ENCODE measurements around the gene SLC5A6. TPM values are rescaled to one million over a fixed set of nuclear protein-coding genes. Genes with fewer than 3 reads are reported as not detected.

SLC5A6 gene
- polyA plus RNA-seq, 1 donor (not counting 4 experiments of a cell fraction or from before 2014, with no cell fraction given), result 60.4 TPM

DNA sequence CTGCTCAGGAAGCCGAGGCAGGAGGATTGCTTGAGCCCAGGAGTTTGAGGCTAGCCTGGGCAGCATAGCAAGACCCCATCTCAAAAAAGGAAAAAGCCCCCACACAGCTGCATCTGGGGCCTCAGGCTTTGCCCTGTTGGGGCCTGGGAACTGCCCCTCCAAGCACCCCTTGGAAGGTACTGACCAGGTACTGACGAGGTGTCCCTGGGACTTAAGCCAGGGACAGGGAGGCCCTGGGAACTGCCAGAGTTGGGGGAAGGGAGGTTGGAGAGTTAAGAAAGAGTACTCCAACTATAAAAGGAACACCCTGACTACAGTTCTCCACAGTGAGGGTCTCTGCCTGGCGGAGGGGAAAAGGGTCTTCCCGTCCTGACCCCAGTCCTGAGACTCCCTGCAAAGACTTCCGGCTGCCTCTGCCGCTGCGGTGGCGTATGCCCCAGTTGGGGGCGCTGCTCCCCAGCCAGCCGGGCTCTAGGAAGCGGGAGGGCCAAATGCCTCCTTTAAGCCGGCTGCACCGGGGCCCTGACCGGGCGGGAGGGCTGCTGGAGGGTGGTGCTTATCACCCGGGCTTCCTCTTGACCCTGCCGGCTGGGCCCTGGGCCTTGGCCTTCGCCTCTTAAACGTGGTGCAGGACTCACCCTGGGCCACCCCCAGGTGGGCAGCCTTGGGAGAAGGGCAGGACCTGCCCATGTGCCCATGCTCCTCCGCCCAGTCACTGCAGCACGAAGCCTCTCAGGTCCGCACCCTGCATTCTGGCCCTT lies 38.0 kb upstream of the SLC5A6 start:
- Histone ChIP-seq H3K27me3 (ENCODE audit: control insufficient read depth, extremely low read depth, insufficient read depth, low read length) (peaks cover 14% of the 10 kb centered on the region), H3K4me3 (ENCODE audit: control insufficient read depth in 2 of 3, extremely low read depth in 1 of 3, insufficient read depth in 2 of 3, low read depth in 1 of 3, low read length in 3 of 3) (no peak overlapping the region), H3K4me1 (ENCODE audit: control insufficient read depth, extremely low read depth, insufficient read depth, low read length) (no peaks in the 10 kb centered on the region), H3K4me2 (ENCODE audit: control insufficient read depth, extremely low read depth, insufficient read depth, low read depth, low read length) (no peak overlapping the region), H3K9me3 (ENCODE audit: control insufficient read depth, low read depth, low read length) (no peaks in the 10 kb centered on the region), H3K9me1 (ENCODE audit: control insufficient read depth, extremely low read depth, insufficient read depth, low read length) (no peaks in the 10 kb centered on the region), H3K27ac (ENCODE audit: control insufficient read depth, insufficient read depth, low read length) (no peak overlapping the region), H2AFZ (ENCODE audit: control insufficient read depth, low read length) (no peak overlapping the region), H4K20me1 (ENCODE audit: control insufficient read depth, extremely low read depth, insufficient read depth, low read length) (no peaks in the 10 kb centered on the region), H3K79me2 (ENCODE audit: control insufficient read depth, insufficient read depth, low read length) (no peaks in the 10 kb centered on the region), H3K9ac (ENCODE audit: control insufficient read depth, extremely low read depth, insufficient read depth, low read length) (no peak overlapping the region), H3K36me3 (ENCODE audit: control insufficient read depth in 2 of 2, extremely low read depth in 1 of 2, insufficient read depth in 2 of 2, low read length in 2 of 2) (peaks cover 0 to 2% of the 10 kb centered on the region in 2 experiments)
- dilution Hi-C loops (cut with MboI; ENCODE audit: extremely low pct_ligation_motif_present, low sequenced_read_pairs), result no loop called here
- FAIRE-seq (no peak), DNase-seq (ENCODE audit: low read depth, low spot score) (no peak)
- no peak for TF ChIP-seq EZH2 (IDR thresholded peaks at IDR 0.05; ENCODE audit: low read length)
- TF ChIP-seq, protein P1, sequence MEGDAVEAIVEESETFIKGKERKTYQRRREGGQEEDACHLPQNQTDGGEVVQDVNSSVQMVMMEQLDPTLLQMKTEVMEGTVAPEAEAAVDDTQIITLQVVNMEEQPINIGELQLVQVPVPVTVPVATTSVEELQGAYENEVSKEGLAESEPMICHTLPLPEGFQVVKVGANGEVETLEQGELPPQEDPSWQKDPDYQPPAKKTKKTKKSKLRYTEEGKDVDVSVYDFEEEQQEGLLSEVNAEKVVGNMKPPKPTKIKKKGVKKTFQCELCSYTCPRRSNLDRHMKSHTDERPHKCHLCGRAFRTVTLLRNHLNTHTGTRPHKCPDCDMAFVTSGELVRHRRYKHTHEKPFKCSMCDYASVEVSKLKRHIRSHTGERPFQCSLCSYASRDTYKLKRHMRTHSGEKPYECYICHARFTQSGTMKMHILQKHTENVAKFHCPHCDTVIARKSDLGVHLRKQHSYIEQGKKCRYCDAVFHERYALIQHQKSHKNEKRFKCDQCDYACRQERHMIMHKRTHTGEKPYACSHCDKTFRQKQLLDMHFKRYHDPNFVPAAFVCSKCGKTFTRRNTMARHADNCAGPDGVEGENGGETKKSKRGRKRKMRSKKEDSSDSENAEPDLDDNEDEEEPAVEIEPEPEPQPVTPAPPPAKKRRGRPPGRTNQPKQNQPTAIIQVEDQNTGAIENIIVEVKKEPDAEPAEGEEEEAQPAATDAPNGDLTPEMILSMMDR (optimal IDR thresholded peaks at IDR 0.05 in 1 of 3, IDR thresholded peaks at IDR 0.05 in 1 of 3, conservative IDR thresholded peaks at IDR 0.05 in 1 of 3; ENCODE audit: extremely low read depth in 1 of 3, insufficient read depth in 2 of 3, low read length in 3 of 3), result peak; percentile 56 to 89 (median 82)

DNA sequence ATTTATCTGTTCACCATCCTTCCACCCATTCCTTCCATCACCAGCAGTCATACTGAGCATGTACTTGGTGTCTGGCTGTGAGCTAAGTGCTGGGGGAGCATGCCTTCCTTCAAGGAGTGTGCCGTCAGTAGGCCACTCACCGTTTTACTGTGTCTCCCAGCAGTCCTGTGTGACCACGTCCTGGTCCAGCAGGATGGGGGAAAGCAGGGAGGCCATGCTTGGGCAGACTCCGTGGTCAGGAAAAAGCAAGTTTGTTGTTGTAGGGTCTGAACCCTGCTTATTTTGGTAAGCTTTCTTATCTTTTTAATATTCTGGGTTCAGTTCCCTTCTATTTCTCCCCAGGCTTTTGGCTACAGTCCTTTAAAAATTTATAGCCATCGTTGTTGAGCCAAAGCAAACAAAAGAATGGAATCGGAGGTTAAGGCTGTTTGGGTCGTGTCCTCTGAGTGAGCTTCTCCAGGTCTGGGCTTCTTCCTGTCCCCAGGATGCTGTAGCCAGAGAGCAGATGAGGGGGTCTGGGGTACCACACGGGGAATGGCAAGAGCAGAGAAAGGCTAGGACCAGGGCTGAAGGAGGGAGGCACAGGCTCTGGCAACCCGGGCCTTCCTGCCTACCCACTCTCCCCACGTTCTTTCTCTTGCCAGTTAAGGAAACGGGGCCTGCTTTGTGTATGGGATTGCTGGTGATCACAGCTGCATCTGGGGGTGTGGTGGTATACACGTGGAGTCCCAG lies 37.3 kb upstream of the SLC5A6 start:
- H3K9me3 ChIP-seq (ENCODE audit: control insufficient read depth, low read depth, low read length), result no peaks in the 10 kb centered on the region
- no peak for DNase-seq (ENCODE audit: low read depth, low spot score)
- TF ChIP-seq, protein P1 (optimal IDR thresholded peaks at IDR 0.05 in 1 of 3, IDR thresholded peaks at IDR 0.05 in 1 of 3, conservative IDR thresholded peaks at IDR 0.05 in 1 of 3; ENCODE audit: extremely low read depth in 1 of 3, insufficient read depth in 2 of 3, low read length in 3 of 3), result no peak
- no peak for TF ChIP-seq EZH2 (IDR thresholded peaks at IDR 0.05; ENCODE audit: low read length)
- no peak overlapping the region for H3K4me3 ChIP-seq (ENCODE audit: control insufficient read depth in 2 of 3, extremely low read depth in 1 of 3, insufficient read depth in 2 of 3, low read depth in 1 of 3, low read length in 3 of 3)
- no peaks in the 10 kb centered on the region for H4K20me1 ChIP-seq (ENCODE audit: control insufficient read depth, extremely low read depth, insufficient read depth, low read length)
- peaks cover 14% of the 10 kb centered on the region for H3K27me3 ChIP-seq (ENCODE audit: control insufficient read depth, extremely low read depth, insufficient read depth, low read length)
- no peaks in the 10 kb centered on the region for H3K4me1 ChIP-seq (ENCODE audit: control insufficient read depth, extremely low read depth, insufficient read depth, low read length)
- no peak for FAIRE-seq
- H3K79me2 ChIP-seq (ENCODE audit: control insufficient read depth, insufficient read depth, low read length), result no peaks in the 10 kb centered on the region
- H3K36me3 ChIP-seq (ENCODE audit: control insufficient read depth in 2 of 2, extremely low read depth in 1 of 2, insufficient read depth in 2 of 2, low read length in 2 of 2), result peaks cover 3% of the 10 kb centered on the region in 2 experiments
- H3K9ac ChIP-seq (ENCODE audit: control insufficient read depth, extremely low read depth, insufficient read depth, low read length), result no peak overlapping the region
- no peak overlapping the region for H3K4me2 ChIP-seq (ENCODE audit: control insufficient read depth, extremely low read depth, insufficient read depth, low read depth, low read length)
- no peak overlapping the region for H3K27ac ChIP-seq (ENCODE audit: control insufficient read depth, insufficient read depth, low read length)
- no peaks in the 10 kb centered on the region for H3K9me1 ChIP-seq (ENCODE audit: control insufficient read depth, extremely low read depth, insufficient read depth, low read length)
- H2AFZ ChIP-seq (ENCODE audit: control insufficient read depth, low read length), result no peak overlapping the region
- dilution Hi-C loops (cut with MboI; ENCODE audit: extremely low pct_ligation_motif_present, low sequenced_read_pairs), result no loop called here

Measured in keratinocyte (primary cell).